ENCODE measurements around the gene LILRA1. TPM values are rescaled to one million over a fixed set of nuclear protein-coding genes. Genes with fewer than 3 reads are reported as not detected.

The LILRA1 gene
- total and polyA plus RNA-seq, 10 donors: 3.4 to 65.0 (median 35.4) TPM

DNA sequence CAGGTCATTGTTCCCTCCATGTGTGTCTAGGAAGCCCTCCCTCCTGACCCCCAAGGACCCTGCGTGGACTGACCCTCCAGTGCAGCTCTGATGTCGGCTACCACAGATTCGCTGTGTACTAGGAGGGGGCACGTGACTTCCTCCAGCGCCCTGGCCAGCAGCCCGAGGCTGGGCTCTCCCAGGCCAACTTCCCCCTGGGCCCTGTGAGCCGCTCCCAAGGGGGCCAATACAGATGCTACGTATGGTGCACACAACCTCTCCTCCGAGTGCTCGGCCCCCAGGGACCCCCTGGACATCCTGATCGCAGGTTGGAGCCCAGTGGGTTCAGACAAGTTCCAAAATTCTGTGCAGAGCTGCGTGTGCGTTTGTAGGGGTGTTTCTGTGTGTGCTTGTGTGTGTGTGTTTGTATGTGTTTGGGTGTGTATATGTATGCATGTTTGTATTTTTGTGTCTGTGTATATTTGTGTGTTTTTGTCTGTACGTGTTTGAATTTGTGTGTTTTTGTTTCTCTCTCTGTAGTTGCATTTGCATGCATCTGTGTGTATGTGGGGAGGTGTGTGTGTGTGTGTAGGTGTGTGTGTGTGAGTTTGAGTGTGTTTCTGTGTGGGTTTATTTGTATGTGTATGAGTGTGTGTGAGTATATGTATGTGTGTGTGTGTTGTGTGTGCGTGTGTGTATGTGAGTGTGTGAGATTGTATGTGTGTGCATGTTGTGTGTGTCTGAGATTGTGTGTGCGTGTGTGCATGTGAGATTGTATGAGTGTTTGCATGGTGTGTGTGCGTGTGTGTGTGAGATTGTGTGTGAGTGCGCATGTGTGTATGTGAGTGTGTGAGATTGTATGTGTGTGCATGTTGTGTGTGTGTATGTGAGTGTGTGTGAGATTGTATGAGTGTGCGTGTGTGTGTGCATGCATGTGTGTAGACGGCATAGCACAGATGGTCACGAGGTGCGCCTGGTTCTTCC, 41.2 kb upstream of the LILRA1 start:
- Histone ChIP-seq H3K4me1 (peaks cover 0 to 14% (median 11%) of the 10 kb centered on the region in 6 donors), H3K27me3 (replicated peaks in 1 of 7) (peaks cover 0 to 49% (median 0%) of the 10 kb centered on the region in 7 donors), H3K27ac (peak overlapping the region in 1 of 8 donors; percentile 17), H3K9me3 (no peaks in the 10 kb centered on the region), H3K4me3 (peak overlapping the region in 2 of 8 donors; percentile 13 to 38), H3K36me3 (no peaks in the 10 kb centered on the region)
- 52 to 61% (median 60%) methylated on average over 21 to 22 of the region's 22 CpGs for WGBS, 5 donors
- no peak for DNase-seq
- intact Hi-C loops (cut with DNase I; ENCODE audit: low total_unique reads): no loop called here
- no peak for TF ChIP-seq POLR2A (IDR thresholded peaks at IDR 0.05)
- TF ChIP-seq, protein P1, sequence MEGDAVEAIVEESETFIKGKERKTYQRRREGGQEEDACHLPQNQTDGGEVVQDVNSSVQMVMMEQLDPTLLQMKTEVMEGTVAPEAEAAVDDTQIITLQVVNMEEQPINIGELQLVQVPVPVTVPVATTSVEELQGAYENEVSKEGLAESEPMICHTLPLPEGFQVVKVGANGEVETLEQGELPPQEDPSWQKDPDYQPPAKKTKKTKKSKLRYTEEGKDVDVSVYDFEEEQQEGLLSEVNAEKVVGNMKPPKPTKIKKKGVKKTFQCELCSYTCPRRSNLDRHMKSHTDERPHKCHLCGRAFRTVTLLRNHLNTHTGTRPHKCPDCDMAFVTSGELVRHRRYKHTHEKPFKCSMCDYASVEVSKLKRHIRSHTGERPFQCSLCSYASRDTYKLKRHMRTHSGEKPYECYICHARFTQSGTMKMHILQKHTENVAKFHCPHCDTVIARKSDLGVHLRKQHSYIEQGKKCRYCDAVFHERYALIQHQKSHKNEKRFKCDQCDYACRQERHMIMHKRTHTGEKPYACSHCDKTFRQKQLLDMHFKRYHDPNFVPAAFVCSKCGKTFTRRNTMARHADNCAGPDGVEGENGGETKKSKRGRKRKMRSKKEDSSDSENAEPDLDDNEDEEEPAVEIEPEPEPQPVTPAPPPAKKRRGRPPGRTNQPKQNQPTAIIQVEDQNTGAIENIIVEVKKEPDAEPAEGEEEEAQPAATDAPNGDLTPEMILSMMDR (IDR thresholded peaks at IDR 0.05 in 8 of 11, conservative IDR thresholded peaks at IDR 0.05 in 3 of 11): no peak
- peak in 2 of 3 donors; percentile 41 for TF ChIP-seq POLR2AphosphoS5 (IDR thresholded peaks at IDR 0.05)

- Histone ChIP-seq H3K36me3 (no peaks in the 10 kb centered on the region), H3K4me1 (peaks cover 0 to 14% (median 11%) of the 10 kb centered on the region in 6 donors), H3K27me3 (replicated peaks in 1 of 7) (peaks cover 0 to 49% (median 0%) of the 10 kb centered on the region in 7 donors), H3K9me3 (no peaks in the 10 kb centered on the region), H3K4me3 (no peak overlapping the region), H3K27ac (no peak overlapping the region)
- TF ChIP-seq, protein P1 (IDR thresholded peaks at IDR 0.05 in 8 of 11, conservative IDR thresholded peaks at IDR 0.05 in 3 of 11): no peak
- TF ChIP-seq POLR2AphosphoS5 (IDR thresholded peaks at IDR 0.05): no peak
- no peak for TF ChIP-seq POLR2A (IDR thresholded peaks at IDR 0.05)
- DNase-seq: no peak
- WGBS, 5 donors: 84 to 91% (median 89%) methylated on average over 15 of the region's 15 CpGs
- intact Hi-C loops (cut with DNase I; ENCODE audit: low total_unique reads): no loop called here
Observed at GRCh38 chr19:54552913-54553310, 40.5 kb upstream of the LILRA1 start.

GRCh38 chr19:54554006-54554405, 39.4 kb upstream of the LILRA1 start:
- TF ChIP-seq POLR2AphosphoS5 (IDR thresholded peaks at IDR 0.05): no peak
- Histone ChIP-seq H3K27ac (no peak overlapping the region), H3K36me3 (no peaks in the 10 kb centered on the region), H3K27me3 (replicated peaks in 1 of 7) (peaks cover 0 to 55% (median 0%) of the 10 kb centered on the region in 7 donors), H3K9me3 (no peaks in the 10 kb centered on the region), H3K4me1 (peaks cover 0 to 14% (median 11%) of the 10 kb centered on the region in 6 donors), H3K4me3 (no peak overlapping the region)
- WGBS, 5 donors: 68 to 87% (median 80%) methylated on average over 10 of the region's 10 CpGs
- intact Hi-C loops (cut with DNase I; ENCODE audit: low total_unique reads): no loop called here
- DNase-seq: no peak

- WGBS, 5 donors: 72 to 89% (median 78%) methylated on average over 14 to 16 of the region's 16 CpGs
- intact Hi-C loops (cut with DNase I; ENCODE audit: low total_unique reads): no loop called here
- DNase-seq: no peak
Observed at GRCh38 chr19:54554896-54555295, 38.5 kb upstream of the LILRA1 start.

More at GRCh38 chr19:54554896-54555295, 38.5 kb upstream of the LILRA1 start:
- peaks cover 0 to 50% (median 0%) of the 10 kb centered on the region in 7 donors for H3K27me3 ChIP-seq (replicated peaks in 1 of 7)
- H3K4me1 ChIP-seq: peaks cover 0 to 14% (median 11%) of the 10 kb centered on the region in 6 donors
- no peak overlapping the region for H3K4me3 ChIP-seq
- H3K36me3 ChIP-seq: no peaks in the 10 kb centered on the region
- no peaks in the 10 kb centered on the region for H3K9me3 ChIP-seq
- H3K27ac ChIP-seq: no peak overlapping the region
- TF ChIP-seq POLR2A (IDR thresholded peaks at IDR 0.05) (no peak), POLR2AphosphoS5 (IDR thresholded peaks at IDR 0.05) (no peak)
- TF ChIP-seq, protein P1 (IDR thresholded peaks at IDR 0.05 in 8 of 11, conservative IDR thresholded peaks at IDR 0.05 in 3 of 11): no peak

Data from spleen (tissue), 11 donors.